Measurements from ENCODE around the gene TNFRSF17.

Gene TNFRSF17

GRCh38 chr16:11972128-11972527 is 7.1 kb downstream of the TNFRSF17 start:
- DNase-seq: no peak

- DNase-seq: no peak
Measured at GRCh38 chr16:11973070-11973469, 8.1 kb downstream of the TNFRSF17 start.

GRCh38 chr16:11976850-11977375 is 11.9 kb downstream of the TNFRSF17 start:
- DNase-seq: no peak

DNA sequence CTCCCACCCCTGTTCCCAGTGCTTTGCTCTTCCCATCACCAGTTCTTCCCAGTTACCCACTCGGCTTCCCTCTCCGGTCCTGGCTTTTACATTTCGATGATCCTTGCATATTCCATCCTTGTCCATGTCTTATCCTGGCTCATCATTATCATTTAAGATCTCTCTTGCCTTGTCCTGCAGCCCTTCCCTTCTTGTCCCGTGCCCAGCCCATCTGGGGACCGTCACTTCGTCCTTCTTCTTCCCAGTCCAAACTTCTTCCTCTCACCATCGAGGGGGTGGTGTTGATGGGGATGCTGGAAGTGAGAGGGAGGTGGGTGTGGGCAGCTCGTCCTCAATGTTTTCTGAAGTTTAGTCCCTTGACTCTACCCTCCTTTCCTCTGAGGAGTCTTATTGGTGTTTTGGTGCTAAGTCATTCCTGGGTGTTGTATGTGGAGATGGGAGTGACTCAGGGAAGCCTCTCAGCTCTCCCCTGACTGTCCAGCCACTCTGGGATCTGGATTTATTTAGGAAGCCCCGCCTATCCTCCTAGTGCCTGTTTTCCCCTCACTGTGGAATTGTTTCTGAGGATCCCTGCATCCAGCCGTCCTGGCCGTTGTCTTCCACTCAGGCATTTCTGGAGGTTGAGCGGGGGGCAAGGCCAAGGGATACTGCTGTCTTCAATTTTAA is 12.5 kb downstream of the TNFRSF17 start:
- DNase-seq: no peak

DNA sequence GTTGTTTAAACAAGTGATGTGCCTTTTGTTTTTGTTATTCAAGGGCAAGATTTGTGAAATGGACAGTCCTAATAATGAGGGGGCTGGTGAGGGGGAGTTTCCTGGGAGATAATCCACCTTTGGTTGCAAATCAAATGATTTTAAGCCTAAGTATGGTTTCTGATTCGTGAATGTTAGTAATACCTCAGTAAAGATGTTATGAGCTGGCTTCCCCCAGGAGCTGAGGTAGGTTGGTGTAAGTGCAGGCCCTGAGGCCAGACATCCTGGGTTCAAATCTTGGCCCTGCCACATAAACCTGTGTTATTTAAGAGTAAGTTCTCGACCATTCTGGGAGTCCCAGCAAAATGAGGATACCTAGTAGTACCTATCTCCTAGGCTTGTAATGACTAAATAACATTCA is 13.1 kb downstream of the TNFRSF17 start:
- DNase-seq: no peak

DNA sequence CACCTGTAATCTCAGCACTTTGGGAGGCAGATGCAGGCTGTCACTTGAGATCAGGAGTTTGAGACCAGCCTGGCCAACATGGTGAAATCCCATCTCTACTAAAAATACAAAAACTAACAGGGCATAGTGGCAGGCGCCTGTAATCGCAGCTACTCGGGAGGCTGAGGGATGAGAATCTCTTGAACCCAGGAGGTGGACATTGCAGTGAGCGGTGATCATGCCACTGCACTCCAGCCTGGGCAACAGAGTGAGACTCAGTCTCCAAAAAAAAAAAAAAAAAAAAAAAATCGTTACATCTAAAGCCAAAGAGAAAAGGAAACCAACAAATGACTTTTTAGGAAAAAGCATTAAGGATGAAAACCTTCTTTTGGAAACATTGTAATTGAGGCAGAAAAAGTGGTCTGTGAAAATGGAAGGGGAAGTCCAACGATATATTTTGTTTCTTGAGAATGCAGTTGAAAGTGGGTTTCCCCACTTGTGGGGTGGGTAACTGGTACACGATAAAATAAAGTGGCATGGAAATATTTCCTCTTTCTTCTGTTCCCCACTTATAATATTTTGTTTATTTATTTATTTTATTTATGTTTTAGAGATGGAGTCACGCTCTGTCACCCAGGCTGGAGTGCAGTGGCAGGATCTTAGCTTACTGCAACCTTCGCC is 14.1 kb downstream of the TNFRSF17 start:
- DNase-seq: no peak

GRCh38 chr16:11980136-11980844 is 15.3 kb downstream of the TNFRSF17 start:
- no peak for DNase-seq

DNA sequence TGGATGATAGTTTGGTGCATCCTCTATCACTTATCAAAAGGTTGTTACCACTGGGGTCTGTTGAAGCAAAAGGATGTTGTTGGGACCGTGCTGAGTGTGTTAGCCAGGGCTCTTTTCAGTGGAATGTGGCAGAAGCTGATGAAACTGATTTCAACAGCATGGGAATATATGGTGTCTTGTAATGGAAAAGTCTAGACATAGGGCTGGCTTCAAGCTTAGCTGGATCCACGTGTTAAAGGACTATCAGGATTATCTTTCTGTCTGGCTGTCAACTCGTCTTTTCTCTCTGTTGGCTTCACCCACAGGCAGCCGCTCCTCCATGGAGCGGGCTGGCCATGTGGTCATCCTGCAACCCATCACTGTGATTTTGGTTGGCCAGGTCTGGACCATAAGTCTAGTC is 20.2 kb downstream of the TNFRSF17 start:
- DNase-seq: no peak

- no peak for DNase-seq
Measured at GRCh38 chr16:11986521-11987057, 21.6 kb downstream of the TNFRSF17 start.

GRCh38 chr16:11988258-11988978 is 23.4 kb downstream of the TNFRSF17 start:
- DNase-seq: no peak

DNA sequence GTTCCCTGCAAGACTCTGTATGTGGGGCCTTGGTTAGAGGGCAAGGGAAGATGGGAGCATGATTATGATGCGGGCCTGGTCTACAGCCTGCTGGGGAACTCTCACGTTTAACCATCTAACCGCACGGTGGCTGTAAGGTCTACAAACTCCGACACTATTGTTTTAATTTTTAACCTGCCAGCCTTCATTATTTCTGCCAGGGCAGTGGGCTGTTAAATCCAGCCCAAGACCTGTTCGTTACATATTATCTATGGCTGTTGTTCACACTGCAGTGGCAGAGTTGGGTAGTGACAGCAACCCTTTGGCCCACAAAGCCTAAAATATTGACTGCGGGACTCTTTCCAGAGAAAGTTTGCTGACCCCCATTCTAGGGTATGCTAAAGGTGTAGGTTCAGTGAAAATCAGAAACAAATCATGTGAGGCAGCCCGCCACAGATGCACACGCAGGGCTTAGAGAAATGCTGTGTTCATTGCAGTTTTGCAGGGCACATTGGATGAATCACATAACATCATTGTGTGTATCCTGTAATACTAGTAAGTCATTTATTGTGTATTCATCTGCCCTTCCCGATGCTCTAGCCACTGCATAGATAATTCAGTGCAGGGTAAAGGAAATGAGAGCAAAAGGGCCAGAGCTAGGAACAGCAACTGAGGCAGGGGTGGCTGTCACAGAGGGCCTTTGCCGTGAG is 25.8 kb downstream of the TNFRSF17 start:
- no peak for DNase-seq

DNA sequence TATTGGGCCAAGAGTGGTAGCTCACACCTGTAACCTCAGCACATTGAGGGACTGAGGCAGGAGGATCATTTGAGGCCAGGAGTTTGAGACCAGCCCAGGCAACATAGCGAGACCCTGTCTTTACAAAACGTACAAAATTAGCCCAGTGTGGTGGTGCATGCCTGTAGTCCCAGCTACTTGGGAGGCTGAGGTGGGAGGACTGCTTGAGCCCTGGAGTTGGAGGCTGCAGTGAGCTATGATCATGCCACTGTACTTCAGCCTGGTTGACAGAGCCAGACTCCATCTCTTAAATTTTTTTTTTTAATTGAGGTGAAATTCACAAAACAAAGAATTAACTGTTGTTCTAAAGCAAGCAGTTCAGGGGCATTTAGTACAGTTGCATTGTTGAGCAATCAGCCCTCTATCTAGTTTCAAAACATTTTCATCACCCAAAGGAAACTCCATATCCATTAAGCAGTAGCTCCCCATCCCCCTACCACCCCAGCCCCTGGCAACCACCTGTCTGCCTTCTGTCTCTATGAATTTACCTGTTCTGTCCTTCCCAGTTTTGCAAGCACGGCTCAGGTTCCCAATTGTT is 27.1 kb downstream of the TNFRSF17 start:
- no peak for DNase-seq

GRCh38 chr16:11992586-11993524 is 27.8 kb downstream of the TNFRSF17 start:
- no peak for DNase-seq

GRCh38 chr16:11994143-11995119 is 29.4 kb downstream of the TNFRSF17 start:
- DNase-seq: no peak

DNA sequence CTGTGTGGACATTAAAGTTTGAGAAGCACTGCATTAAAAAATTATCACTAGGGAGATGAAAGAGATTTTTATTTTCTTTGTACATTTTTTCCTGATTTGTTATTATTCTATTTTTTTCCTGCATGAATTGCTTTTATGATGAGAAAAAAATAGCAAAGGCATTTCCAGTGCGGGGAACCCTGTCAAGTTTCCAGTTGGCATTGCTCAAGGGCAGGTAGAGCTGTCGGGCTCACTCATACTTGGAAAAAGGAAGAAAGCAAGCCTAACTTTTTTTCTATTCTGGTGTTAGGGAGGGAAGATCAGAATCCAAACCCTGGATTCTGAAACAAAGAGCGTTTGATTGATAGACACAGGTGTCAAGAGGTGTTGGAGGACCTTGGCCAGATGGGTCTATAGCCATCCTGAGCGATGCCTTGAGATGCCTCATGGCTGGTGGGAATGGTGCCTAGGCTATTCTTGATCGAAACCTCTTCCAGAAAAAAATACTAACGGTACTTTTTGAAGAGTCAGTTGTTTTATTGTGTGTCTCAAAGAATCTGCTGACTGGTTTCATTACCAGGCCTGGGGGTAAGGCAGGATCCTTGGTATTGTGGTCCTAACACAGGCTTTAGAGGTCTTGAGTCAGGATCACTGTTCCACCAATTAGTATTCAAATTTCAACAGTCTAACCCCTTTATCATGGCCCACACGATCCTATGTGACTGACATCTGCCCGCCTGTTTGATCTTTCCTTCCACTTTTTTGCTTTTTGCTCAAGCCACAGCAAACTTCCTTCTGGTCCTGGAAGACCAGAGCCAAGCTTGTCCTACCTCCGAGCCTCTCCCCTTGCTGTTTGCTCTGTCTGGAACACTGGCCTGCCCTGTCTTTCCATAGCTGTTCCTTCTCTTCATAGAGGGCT is 31.7 kb downstream of the TNFRSF17 start:
- no peak for DNase-seq

DNA sequence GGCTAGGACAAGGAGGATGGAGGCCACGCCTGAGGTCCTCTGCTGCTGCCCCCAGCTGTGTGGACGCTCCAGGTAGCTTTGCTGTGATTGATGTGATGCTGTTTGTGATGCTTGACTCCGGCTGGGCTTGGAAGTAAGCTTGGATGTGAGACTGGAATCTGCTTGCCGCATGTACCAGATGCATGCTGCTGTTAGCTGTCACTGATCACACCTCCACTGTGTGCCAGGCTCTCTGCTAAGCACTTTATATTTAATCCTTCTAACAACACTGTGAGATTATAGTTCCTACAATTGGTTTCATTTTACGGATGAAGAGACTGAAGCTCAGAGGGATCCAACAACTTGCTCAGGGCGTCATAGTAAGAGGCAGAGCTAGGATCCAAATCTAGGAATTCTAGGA is 35.0 kb downstream of the TNFRSF17 start:
- no peak for DNase-seq

GRCh38 chr16:12002447-12003006 is 37.5 kb downstream of the TNFRSF17 start:
- DNase-seq: peak; percentile 60

DNA sequence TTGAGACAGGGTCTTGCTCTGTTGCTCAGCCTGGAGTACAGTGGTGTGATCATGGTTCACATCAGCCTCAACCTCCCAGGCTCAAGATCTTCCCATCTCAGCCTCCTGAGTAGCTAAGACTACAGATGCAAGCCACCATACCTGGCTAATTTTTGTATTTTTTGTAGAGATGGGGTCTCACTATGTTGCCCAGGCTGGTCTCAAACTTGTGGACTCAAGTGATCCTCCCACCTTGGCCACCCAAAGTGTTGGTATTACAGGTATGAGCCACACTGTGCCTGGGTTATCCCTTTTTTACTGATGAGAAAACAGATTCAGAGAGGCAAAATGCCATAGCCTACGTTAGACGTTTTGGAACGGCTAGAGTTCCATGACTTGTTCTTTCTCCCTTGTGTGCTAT is 41.6 kb downstream of the TNFRSF17 start:
- no peak for DNase-seq

Measured in NCI-H774 (cell line).